Stomach (tissue), 9 donors: ENCODE measurements around the gene CDH2. TPM values are rescaled to one million over a fixed set of nuclear protein-coding genes. Genes with fewer than 3 reads are reported as not detected.
A peak's percentile ranks its signal among the peaks of the same experiment; 100 is the strongest.

Experiments used
- DNase-seq, 2 donors: peaks; one replicate each; pipeline versions ENCODE4 v3.0.0 to v3.0.0-alpha.2; 2013 to 2019
- H3K27ac ChIP-seq, 5 donors: fragments of 200-600 bp in 4 of 5; sonication (generic) in 4 of 5; one replicate each; pipeline ENCODE4 v1.5.1; 2013 to 2019; ENCODE audit warnings: mild to moderate bottlenecking in 1 of 5, moderate library complexity in 1 of 5
- H3K27me3 ChIP-seq, 3 donors: fragments of 200-600 bp; sonication (generic); one replicate each; pipeline ENCODE4 v1.5.1; 2017 to 2019; ENCODE audit warnings: mixed run types in 1 of 3
- H3K36me3 ChIP-seq, 4 donors: fragments of 200-600 bp; sonication (generic); 1 replicate in 3 of 4; 2 replicates in 1 of 4; pipeline ENCODE4 v1.5.1; 2016 to 2019
- H3K4me1 ChIP-seq, 4 donors: fragments of 200-600 bp; sonication (generic); one replicate each; pipeline ENCODE4 v1.5.1; 2016 to 2019
- H3K4me3 ChIP-seq, 4 donors: fragments of 200-600 bp; sonication (generic) in 3 of 4; one replicate each; pipeline ENCODE4 v1.5.1; 2016 to 2019; ENCODE audit warnings: mild to moderate bottlenecking in 1 of 4
- H3K9me3 ChIP-seq, 4 donors: fragments of 200-600 bp; sonication (generic); one replicate each; pipeline ENCODE4 v1.5.1; 2016 to 2019
- EP300 ChIP-seq: sonication (generic); formaldehyde crosslinking; IDR thresholded peaks from one replicate; pipeline ENCODE4 v1.6.1; 2017; ENCODE audit warnings: antibody characterized with exemption
- POLR2A ChIP-seq, 4 donors: fragments of 450-650 bp; IDR thresholded peaks; one replicate each; pipeline ENCODE4 v1.6.1; 2016; ENCODE audit warnings: antibody characterized with exemption in 4 of 4, control low read depth in 2 of 4, mild to moderate bottlenecking in 1 of 4, moderate library complexity in 1 of 4
- POLR2AphosphoS5 ChIP-seq, 3 donors: sonication (generic); formaldehyde crosslinking; IDR thresholded peaks; one replicate each; pipeline ENCODE4 v1.6.1; 2016; ENCODE audit warnings: antibody characterized with exemption in 3 of 3
- WGBS, 5 donors: extraction: QIAGEN DNeasy Blood & Tissue Kit in 3 of 5; methylation state at CpG; one replicate each; pipeline versions ENCODE4 v1.1.5 to v1.1.7; 2013 to 2018; 5-methylcytosine and 5-hydroxymethylcytosine counted together
- intact Hi-C: fragments of 100-400 bp; cut with DNase I; formaldehyde crosslinking; loops from one replicate; pipeline ENCODE4 v1.15.1; 2023; ENCODE audit warnings: low total_unique reads
- polyA plus RNA-seq, 3 donors: library from polyadenylated mRNA; stranded (reverse); fragments of 200-250 nt; gene quantifications; one replicate each; pipeline ENCODE4 v1.2.3, GENCODE V29; 2013
- total RNA-seq, 5 donors: library from RNA; depleted of rRNA; stranded (reverse); fragments of >200 nt; gene quantifications; one replicate each; pipeline versions ENCODE4 v1.1.0 to v1.2.3, GENCODE V29; 2014 to 2016
- TF ChIP-seq, protein P1 (sequence below), 7 experiments: fragments of 450-650 bp in 4 of 7; fragments of 200-600 bp in 3 of 7; sonication (generic) in 3 of 7; IDR thresholded peaks; one replicate each; pipeline ENCODE4 v1.5.1; 2016 to 2019; ENCODE audit warnings: antibody characterized with exemption in 7 of 7, control low read depth in 2 of 7, mild to moderate bottlenecking in 1 of 7
- donor health status: healthy with polysubstance abuse.
- donor health status: Bipolar disorder and iron deficiency.
- donor health status: healthy.

Gene CDH2
- total and polyA plus RNA-seq, 8 donors = 0.58 to 21.9 (median 5.7) TPM

DNA sequence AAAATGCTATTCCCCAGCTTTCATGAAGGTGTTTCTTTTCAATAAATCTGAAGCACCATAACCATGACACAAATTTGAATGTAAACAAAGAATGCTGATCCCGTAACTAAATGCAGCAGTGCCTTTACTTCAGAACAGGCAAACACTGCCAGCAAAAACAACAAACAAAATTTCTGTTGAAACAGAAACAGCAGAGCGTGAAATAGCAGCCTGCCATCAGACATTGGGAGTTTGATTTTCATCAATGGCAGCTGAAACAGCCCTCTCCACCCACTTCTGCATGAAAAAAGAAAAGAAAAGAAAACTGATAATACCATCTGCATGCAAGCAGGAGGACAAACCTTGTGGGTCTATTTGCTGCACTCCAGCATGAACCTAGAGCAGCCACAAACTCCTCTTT is 128.3 kb downstream of the CDH2 start:
- TF ChIP-seq POLR2AphosphoS5 (IDR thresholded peaks at IDR 0.05) = no peak
- TF ChIP-seq EP300 = no peak
- TF ChIP-seq, protein P1, sequence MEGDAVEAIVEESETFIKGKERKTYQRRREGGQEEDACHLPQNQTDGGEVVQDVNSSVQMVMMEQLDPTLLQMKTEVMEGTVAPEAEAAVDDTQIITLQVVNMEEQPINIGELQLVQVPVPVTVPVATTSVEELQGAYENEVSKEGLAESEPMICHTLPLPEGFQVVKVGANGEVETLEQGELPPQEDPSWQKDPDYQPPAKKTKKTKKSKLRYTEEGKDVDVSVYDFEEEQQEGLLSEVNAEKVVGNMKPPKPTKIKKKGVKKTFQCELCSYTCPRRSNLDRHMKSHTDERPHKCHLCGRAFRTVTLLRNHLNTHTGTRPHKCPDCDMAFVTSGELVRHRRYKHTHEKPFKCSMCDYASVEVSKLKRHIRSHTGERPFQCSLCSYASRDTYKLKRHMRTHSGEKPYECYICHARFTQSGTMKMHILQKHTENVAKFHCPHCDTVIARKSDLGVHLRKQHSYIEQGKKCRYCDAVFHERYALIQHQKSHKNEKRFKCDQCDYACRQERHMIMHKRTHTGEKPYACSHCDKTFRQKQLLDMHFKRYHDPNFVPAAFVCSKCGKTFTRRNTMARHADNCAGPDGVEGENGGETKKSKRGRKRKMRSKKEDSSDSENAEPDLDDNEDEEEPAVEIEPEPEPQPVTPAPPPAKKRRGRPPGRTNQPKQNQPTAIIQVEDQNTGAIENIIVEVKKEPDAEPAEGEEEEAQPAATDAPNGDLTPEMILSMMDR (IDR thresholded peaks at IDR 0.05) = no peak
- TF ChIP-seq POLR2A (IDR thresholded peaks at IDR 0.05) = no peak
- Histone ChIP-seq H3K27me3 (no peaks in the 10 kb centered on the region), H3K4me1 (no peaks in the 10 kb centered on the region), H3K27ac (no peak overlapping the region), H3K9me3 (no peaks in the 10 kb centered on the region), H3K4me3 (no peak overlapping the region), H3K36me3 (no peaks in the 10 kb centered on the region)
- no peak for DNase-seq
- WGBS, 5 donors = 61 to 75% (median 72%) methylated on average over 2 of the region's 2 CpGs
- intact Hi-C loops = no loop called here

- no peak overlapping the region for H3K4me3 ChIP-seq
- no peak for DNase-seq
- no peaks in the 10 kb centered on the region for H3K9me3 ChIP-seq
- H3K27ac ChIP-seq = no peak overlapping the region
- H3K36me3 ChIP-seq = no peaks in the 10 kb centered on the region
- 78 to 86% (median 82%) methylated on average over 3 of the region's 3 CpGs for WGBS, 5 donors
- TF ChIP-seq POLR2A (IDR thresholded peaks at IDR 0.05) (no peak), POLR2AphosphoS5 (IDR thresholded peaks at IDR 0.05) (no peak), EP300 (no peak)
- TF ChIP-seq, protein P1 (IDR thresholded peaks at IDR 0.05) = no peak
- no peaks in the 10 kb centered on the region for H3K4me1 ChIP-seq
- intact Hi-C loops = no loop called here
- no peaks in the 10 kb centered on the region for H3K27me3 ChIP-seq
Measured at GRCh38 chr18:28045880-28046279, 131.1 kb downstream of the CDH2 start.

GRCh38 chr18:28045176-28045810 is 131.6 kb downstream of the CDH2 start:
- H3K36me3 ChIP-seq = no peaks in the 10 kb centered on the region
- WGBS, 5 donors = 41 to 60% (median 54%) methylated on average over 3 of the region's 3 CpGs
- no peak for TF ChIP-seq POLR2AphosphoS5 (IDR thresholded peaks at IDR 0.05)
- no peak for TF ChIP-seq POLR2A (IDR thresholded peaks at IDR 0.05)
- no peak for TF ChIP-seq EP300
- TF ChIP-seq, protein P1 (IDR thresholded peaks at IDR 0.05) = no peak
- intact Hi-C loops = no loop called here
- no peaks in the 10 kb centered on the region for H3K4me1 ChIP-seq
- no peak overlapping the region for H3K4me3 ChIP-seq
- DNase-seq = peak in 1 of 2 donors; percentile 32
- peak overlapping the region in 1 of 5 donors; percentile 13 for H3K27ac ChIP-seq
- no peaks in the 10 kb centered on the region for H3K9me3 ChIP-seq
- H3K27me3 ChIP-seq = no peaks in the 10 kb centered on the region

GRCh38 chr18:28044036-28044435 is 132.9 kb downstream of the CDH2 start:
- H3K9me3 ChIP-seq = no peaks in the 10 kb centered on the region
- TF ChIP-seq POLR2A (IDR thresholded peaks at IDR 0.05) (no peak), EP300 (no peak), POLR2AphosphoS5 (IDR thresholded peaks at IDR 0.05) (no peak)
- TF ChIP-seq, protein P1 (IDR thresholded peaks at IDR 0.05) = no peak

More at GRCh38 chr18:28044036-28044435, 132.9 kb downstream of the CDH2 start:
- Histone ChIP-seq H3K4me3 (no peak overlapping the region), H3K27ac (no peak overlapping the region), H3K36me3 (no peaks in the 10 kb centered on the region), H3K4me1 (no peaks in the 10 kb centered on the region), H3K27me3 (no peaks in the 10 kb centered on the region)
- intact Hi-C loops = no loop called here
- no peak for DNase-seq
- WGBS, 5 donors = 72 to 88% (median 80%) methylated on average over 4 of the region's 4 CpGs
